ENCODE data around the gene SLC26A1. TPM values are rescaled to one million over a fixed set of nuclear protein-coding genes. Genes with fewer than 3 reads are reported as not detected.

The SLC26A1 gene
- total RNA-seq, 1 donor from 2014 or later: 0.13 TPM

- no peak for DNase-seq (ENCODE audit: low read depth in 2 of 2)
Observed at GRCh38 chr4:1028574-1029220, 35.5 kb upstream of the SLC26A1 start.

GRCh38 chr4:1027915-1028238 lies 34.7 kb upstream of the SLC26A1 start:
- no peak for DNase-seq (ENCODE audit: low read depth in 2 of 2)

GRCh38 chr4:1027219-1027914 lies 34.2 kb upstream of the SLC26A1 start:
- no peak for DNase-seq (ENCODE audit: low read depth in 2 of 2)

- peak in 1 of 2 donors; percentile 34 for DNase-seq (ENCODE audit: low read depth in 2 of 2)
Observed at GRCh38 chr4:1026115-1026514, 32.9 kb upstream of the SLC26A1 start.

- no peak for DNase-seq (ENCODE audit: low read depth in 2 of 2)
Observed at GRCh38 chr4:1024882-1025545, 31.8 kb upstream of the SLC26A1 start.

- DNase-seq (ENCODE audit: low read depth in 2 of 2): no peak
Observed at GRCh38 chr4:1023895-1024740, 30.9 kb upstream of the SLC26A1 start.

- DNase-seq (ENCODE audit: low read depth in 2 of 2): no peak
Observed at GRCh38 chr4:1023075-1023640, 30.0 kb upstream of the SLC26A1 start.

- DNase-seq (ENCODE audit: low read depth in 2 of 2): no peak
Observed at GRCh38 chr4:1022739-1023066, 29.5 kb upstream of the SLC26A1 start.

- no peak for DNase-seq (ENCODE audit: low read depth in 2 of 2)
Observed at GRCh38 chr4:1022051-1022738, 29.0 kb upstream of the SLC26A1 start.

- DNase-seq (ENCODE audit: low read depth in 2 of 2): no peak
Observed at GRCh38 chr4:1021386-1022050, 28.3 kb upstream of the SLC26A1 start.

- no peak for DNase-seq (ENCODE audit: low read depth in 2 of 2)
Observed at GRCh38 chr4:1019729-1020470, 26.7 kb upstream of the SLC26A1 start.

- DNase-seq (ENCODE audit: low read depth in 2 of 2): no peak
Observed at GRCh38 chr4:1019320-1019719, 26.1 kb upstream of the SLC26A1 start.

- no peak for DNase-seq (ENCODE audit: low read depth in 2 of 2)
Observed at GRCh38 chr4:1018147-1019020, 25.2 kb upstream of the SLC26A1 start.

GRCh38 chr4:1017706-1018105 lies 24.5 kb upstream of the SLC26A1 start:
- DNase-seq (ENCODE audit: low read depth in 2 of 2): no peak

- no peak for DNase-seq (ENCODE audit: low read depth in 2 of 2)
Observed at GRCh38 chr4:1017211-1017610, 24.0 kb upstream of the SLC26A1 start.

GRCh38 chr4:1015746-1016145 lies 22.5 kb upstream of the SLC26A1 start:
- DNase-seq (ENCODE audit: low read depth in 2 of 2): no peak

GRCh38 chr4:1015179-1015578 lies 22.0 kb upstream of the SLC26A1 start:
- DNase-seq (ENCODE audit: low read depth in 2 of 2): no peak

- no peak for DNase-seq (ENCODE audit: low read depth in 2 of 2)
Observed at GRCh38 chr4:1014291-1015167, 21.3 kb upstream of the SLC26A1 start.

Measured in dermis microvascular lymphatic vessel endothelial cell (primary cell).